Muscle of leg (tissue), 11 donors: ENCODE data around the gene PLET1. TPM values are rescaled to one million over a fixed set of nuclear protein-coding genes. Genes with fewer than 3 reads are reported as not detected.

Source experiments
- DNase-seq: peaks from one replicate; pipeline ENCODE4 v3.0.0; 2013
- H3K27ac ChIP-seq: one replicate; pipeline ENCODE4 v1.5.1; 2013; ENCODE audit warnings: mild to moderate bottlenecking, low read length, control low read depth
- H3K27me3 ChIP-seq: one replicate; pipeline ENCODE4 v1.6.1; 2013; ENCODE audit warnings: low read length; ENCODE audit not compliant: control insufficient read depth, insufficient read depth
- H3K36me3 ChIP-seq: one replicate; pipeline ENCODE4 v1.6.1; 2013; ENCODE audit warnings: low read length; ENCODE audit not compliant: control insufficient read depth, insufficient read depth
- H3K4me1 ChIP-seq: one replicate; pipeline ENCODE4 v1.6.1; 2013; ENCODE audit warnings: low read length; ENCODE audit not compliant: control insufficient read depth, insufficient read depth
- H3K4me3 ChIP-seq: one replicate; pipeline ENCODE4 v1.5.1; 2013; ENCODE audit warnings: low read length, control low read depth
- H3K9me3 ChIP-seq: replicated peaks from 2 replicates; pipeline ENCODE4 v1.6.1; 2013; ENCODE audit warnings: low read depth, low read length; ENCODE audit not compliant: control insufficient read depth
- WGBS: methylation state at CpG from one replicate; pipeline ENCODE4 v1.1.5; 2013; ENCODE audit warnings: missing lambda C conversion rate; ENCODE audit not compliant: insufficient coverage; 5-methylcytosine and 5-hydroxymethylcytosine counted together
- polyA plus RNA-seq, 8 donors: library from polyadenylated mRNA; unstranded; fragments of 120-200 nt; gene quantifications; one replicate each; pipeline versions ENCODE4 v1.2.1 to v1.2.3, GENCODE V29; 2013; ENCODE audit warnings: inconsistent platforms in 1 of 8, low replicate concordance in 1 of 8; ENCODE audit not compliant: insufficient read length in 8 of 8, insufficient read depth in 1 of 8
- total RNA-seq: library from RNA; stranded (reverse); fragments of 120-200 nt; gene quantifications from one replicate; pipeline ENCODE4 v1.2.4, GENCODE V29; 2013

The PLET1 gene
- total and polyA plus RNA-seq, 9 donors = not detected

DNA sequence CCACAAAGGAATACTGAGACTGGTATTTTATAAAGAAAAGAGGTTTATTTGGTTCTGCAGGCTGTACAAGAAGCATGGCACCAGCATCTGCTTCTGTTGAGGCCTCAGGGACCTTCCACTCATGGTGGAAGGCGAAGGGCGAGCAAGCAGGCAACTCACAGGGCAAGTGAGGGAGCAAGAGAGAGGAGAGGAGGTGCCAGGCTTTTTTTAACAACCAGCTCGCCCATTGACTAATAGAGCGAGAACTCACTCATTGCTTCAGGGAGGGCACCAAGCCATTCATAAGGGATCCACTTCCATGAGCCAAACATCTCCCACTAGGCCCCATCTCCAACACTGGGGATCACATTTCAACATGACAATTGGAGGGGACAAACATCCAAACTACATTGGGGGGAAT lies 33.2 kb downstream of the PLET1 start:
- no peaks in the 10 kb centered on the region for H3K9me3 ChIP-seq
- DNase-seq = no peak
- H3K4me1 ChIP-seq = peaks cover 10% of the 10 kb centered on the region
- 59% methylated on average over 2 of the region's 4 CpGs for WGBS
- H3K4me3 ChIP-seq = peak overlapping the region; percentile 79
- H3K27ac ChIP-seq = peak overlapping the region; percentile 94
- H3K27me3 ChIP-seq = no peaks in the 10 kb centered on the region
- H3K36me3 ChIP-seq = peaks cover 6% of the 10 kb centered on the region

DNA sequence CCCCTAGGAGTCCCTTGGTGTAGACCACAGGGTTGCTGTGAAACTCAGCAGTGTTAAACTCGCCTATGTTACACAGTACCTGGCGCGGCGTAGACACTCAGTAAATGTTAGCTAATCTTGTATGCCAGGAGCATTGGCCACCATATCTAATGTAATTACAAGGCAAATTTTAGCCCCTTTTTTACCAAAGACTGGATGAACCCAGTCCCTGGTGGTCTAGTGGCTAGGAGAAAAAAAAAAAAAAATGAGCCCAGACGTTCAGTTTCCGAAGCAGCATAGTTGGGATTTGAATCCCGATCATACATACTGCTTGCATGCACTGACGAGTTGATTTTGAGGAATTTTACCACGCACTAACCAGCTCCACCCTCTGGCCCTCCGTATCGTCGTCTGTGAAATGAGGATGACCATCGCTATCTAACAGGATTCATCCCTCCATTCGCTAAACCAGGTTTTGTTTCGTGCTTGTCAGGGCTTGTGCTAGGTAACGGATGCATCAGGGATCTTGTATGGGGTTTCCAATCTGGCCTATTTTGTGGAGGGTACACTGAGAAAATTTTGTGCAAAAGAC lies 33.7 kb downstream of the PLET1 start:
- H3K36me3 ChIP-seq = peaks cover 6% of the 10 kb centered on the region
- 2% methylated on average over 11 of the region's 16 CpGs for WGBS
- H3K9me3 ChIP-seq = no peaks in the 10 kb centered on the region
- peak overlapping the region; percentile 94 for H3K27ac ChIP-seq
- H3K27me3 ChIP-seq = no peaks in the 10 kb centered on the region
- peak; percentile 49 for DNase-seq
- H3K4me1 ChIP-seq = peaks cover 10% of the 10 kb centered on the region
- H3K4me3 ChIP-seq = peak overlapping the region; percentile 79

- H3K4me3 ChIP-seq = peak within 1 kb of the TSS; percentile 79
- peaks cover 10% of the 10 kb centered on the region for H3K4me1 ChIP-seq
- peak within 1 kb of the TSS; percentile 94 for H3K27ac ChIP-seq
- peak; percentile 97 for DNase-seq
- H3K27me3 ChIP-seq = no peaks in the 10 kb centered on the region
- peaks cover 6% of the 10 kb centered on the region for H3K36me3 ChIP-seq
- WGBS = under 1% methylated on average over 66 of the region's 70 CpGs
- H3K9me3 ChIP-seq = no peaks in the 10 kb centered on the region
Observed at GRCh38 chr11:112226062-112226830, 34.4 kb downstream of the PLET1 start, which contains the start of gene PTS. Gene PTS (plus strand): TSS chr11:112226428. CDS start chr11:112226444, 16 bp downstream.

GRCh38 chr11:112225753-112226061 lies 35.0 kb downstream of the PLET1 start:
- WGBS = 33% methylated on average over 5 of the region's 8 CpGs
- Histone ChIP-seq H3K36me3 (peaks cover 6% of the 10 kb centered on the region), H3K27me3 (no peaks in the 10 kb centered on the region), H3K27ac (peak overlapping the region; percentile 94), H3K9me3 (no peaks in the 10 kb centered on the region), H3K4me3 (peak overlapping the region; percentile 79), H3K4me1 (peaks cover 10% of the 10 kb centered on the region)
- no peak for DNase-seq

GRCh38 chr11:112223754-112224532 lies 36.7 kb downstream of the PLET1 start:
- no peaks in the 10 kb centered on the region for H3K27me3 ChIP-seq
- no peaks in the 10 kb centered on the region for H3K9me3 ChIP-seq
- no peak overlapping the region for H3K4me3 ChIP-seq
- H3K36me3 ChIP-seq = peaks cover 2% of the 10 kb centered on the region
- WGBS = no CpG with 5 or more reads among the region's 5 CpGs
- DNase-seq = no peak
- H3K27ac ChIP-seq = no peak overlapping the region
- H3K4me1 ChIP-seq = peaks cover 10% of the 10 kb centered on the region

DNA sequence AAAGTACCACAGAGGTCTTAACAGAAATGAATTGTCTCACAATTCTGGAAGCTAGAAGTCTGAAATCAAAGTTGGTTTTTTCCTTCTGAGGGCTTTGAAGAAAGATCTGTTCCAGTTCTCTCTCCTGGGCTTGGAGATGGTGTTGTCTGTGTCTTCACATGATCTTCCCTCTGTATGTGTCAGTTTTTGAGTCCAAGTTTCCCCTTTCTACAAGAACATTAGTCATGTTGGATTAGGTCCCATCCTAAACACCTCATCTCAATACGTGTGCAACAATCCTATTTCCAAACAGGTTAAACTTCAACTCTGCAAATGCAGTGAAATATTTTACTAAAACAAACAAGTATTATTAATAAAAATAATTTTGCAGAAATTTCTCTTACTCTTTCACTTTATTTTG lies 37.5 kb downstream of the PLET1 start:
- DNase-seq = no peak
- no CpG with 5 or more reads among the region's 1 CpG for WGBS
- Histone ChIP-seq H3K27me3 (no peaks in the 10 kb centered on the region), H3K4me3 (no peak overlapping the region), H3K36me3 (peaks cover 2% of the 10 kb centered on the region), H3K9me3 (no peaks in the 10 kb centered on the region), H3K27ac (no peak overlapping the region), H3K4me1 (peaks cover 10% of the 10 kb centered on the region)

- peaks cover 6% of the 10 kb centered on the region for H3K4me1 ChIP-seq
- H3K27ac ChIP-seq = no peak overlapping the region
- no peaks in the 10 kb centered on the region for H3K27me3 ChIP-seq
- H3K9me3 ChIP-seq = no peaks in the 10 kb centered on the region
- H3K4me3 ChIP-seq = no peak overlapping the region
- peaks cover 2% of the 10 kb centered on the region for H3K36me3 ChIP-seq
- WGBS = 54% methylated on average over 3 of the region's 4 CpGs
- DNase-seq = no peak
Observed at GRCh38 chr11:112222303-112222702, 38.4 kb downstream of the PLET1 start.

DNA sequence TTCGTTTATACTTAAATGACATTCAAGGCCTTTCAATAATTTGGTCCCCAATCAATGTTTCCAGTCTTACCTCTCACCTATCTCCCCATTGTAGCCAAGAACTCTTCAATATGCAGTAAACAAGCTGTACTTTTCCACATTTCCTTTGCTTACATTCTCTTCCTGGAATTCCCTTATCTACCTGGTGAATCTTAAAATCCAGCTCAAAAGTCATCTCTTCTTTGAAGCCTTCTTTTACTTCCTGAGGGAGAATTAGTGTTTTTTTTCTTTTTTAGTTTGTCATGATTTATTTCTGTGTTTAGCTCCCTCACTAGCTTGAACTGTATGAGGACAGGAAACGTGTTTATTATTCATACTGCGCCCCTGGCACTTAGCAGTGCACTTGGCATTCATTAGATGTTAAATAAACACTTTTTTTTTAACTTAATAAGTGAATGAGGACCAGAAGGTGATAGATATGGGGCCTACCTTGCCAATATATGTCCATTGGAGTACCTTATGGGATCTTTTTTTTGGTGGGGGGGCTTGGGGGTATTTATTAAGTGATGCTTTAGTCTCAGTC lies 39.3 kb downstream of the PLET1 start:
- WGBS = no CpG with 5 or more reads among the region's 3 CpGs

GRCh38 chr11:112219476-112220232 lies 41.0 kb downstream of the PLET1 start:
- DNase-seq = peak; percentile 85
- H3K27ac ChIP-seq = no peak overlapping the region
- no peaks in the 10 kb centered on the region for H3K4me1 ChIP-seq
- no peak overlapping the region for H3K4me3 ChIP-seq
- H3K9me3 ChIP-seq = no peaks in the 10 kb centered on the region
- H3K36me3 ChIP-seq = peaks cover 2% of the 10 kb centered on the region
- 0% methylated on average over 4 of the region's 7 CpGs for WGBS
- H3K27me3 ChIP-seq = no peaks in the 10 kb centered on the region

More for the DNA sequence above, 39.3 kb downstream of the PLET1 start:
- Histone ChIP-seq H3K36me3 (peaks cover 2% of the 10 kb centered on the region), H3K27me3 (no peaks in the 10 kb centered on the region), H3K9me3 (no peaks in the 10 kb centered on the region), H3K4me1 (peaks cover 2% of the 10 kb centered on the region), H3K27ac (no peak overlapping the region), H3K4me3 (no peak overlapping the region)
- no peak for DNase-seq
